HTERT RPE-1 (cell line): ENCODE measurements around the gene RNF187.

Source experiments
- in situ Hi-C: fragments of 300-500 bp; cut with MboI; formaldehyde crosslinking; loops from 4 replicates; pipeline ENCODE4 v1.14.3; 2020; ENCODE audit warnings: low sequenced_read_pairs

Gene RNF187

GRCh38 chr1:228543396-228543795, 56.2 kb downstream of the RNF187 start:
- in situ Hi-C loops: no loop called here

DNA sequence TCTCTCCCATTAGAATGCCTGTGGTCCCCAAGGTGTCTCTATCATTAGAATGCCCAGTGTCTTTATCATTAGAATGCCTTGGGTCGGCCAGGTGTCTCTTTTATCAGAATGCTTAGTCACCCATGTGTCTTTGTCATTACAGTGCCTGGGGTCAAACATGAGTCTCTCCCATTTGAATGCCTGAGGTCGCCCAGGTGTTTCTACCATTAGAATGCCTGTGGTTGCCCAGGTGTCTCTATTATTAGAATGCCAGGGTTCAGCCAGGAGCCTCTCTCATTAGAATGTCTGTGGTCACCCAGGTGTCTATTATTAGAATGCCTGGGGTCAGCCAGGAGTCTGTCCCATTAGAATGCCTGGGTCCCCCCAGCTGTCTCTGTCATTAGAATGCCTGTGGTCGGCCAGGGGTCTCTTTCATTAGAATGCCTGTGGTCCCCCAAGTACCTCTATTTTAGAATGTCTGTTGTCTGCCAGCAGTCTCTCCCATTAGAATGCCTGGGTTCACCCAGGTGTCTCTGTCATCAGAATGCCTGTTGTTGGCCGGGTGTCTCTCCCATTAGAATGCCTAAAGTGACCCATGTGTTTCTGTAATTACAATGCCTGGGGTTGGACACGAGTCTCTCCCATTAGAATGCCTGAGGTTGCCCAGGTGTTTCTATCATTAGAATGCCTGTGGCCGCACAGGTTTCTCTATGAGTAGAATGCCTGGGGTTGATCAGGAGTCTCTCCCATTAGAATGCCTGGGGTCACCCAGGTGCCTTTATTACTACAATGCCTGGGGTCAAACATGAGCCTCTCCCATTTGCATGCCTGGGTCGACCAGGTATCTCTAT, 57.1 kb downstream of the RNF187 start:
- in situ Hi-C loops: no loop called here

DNA sequence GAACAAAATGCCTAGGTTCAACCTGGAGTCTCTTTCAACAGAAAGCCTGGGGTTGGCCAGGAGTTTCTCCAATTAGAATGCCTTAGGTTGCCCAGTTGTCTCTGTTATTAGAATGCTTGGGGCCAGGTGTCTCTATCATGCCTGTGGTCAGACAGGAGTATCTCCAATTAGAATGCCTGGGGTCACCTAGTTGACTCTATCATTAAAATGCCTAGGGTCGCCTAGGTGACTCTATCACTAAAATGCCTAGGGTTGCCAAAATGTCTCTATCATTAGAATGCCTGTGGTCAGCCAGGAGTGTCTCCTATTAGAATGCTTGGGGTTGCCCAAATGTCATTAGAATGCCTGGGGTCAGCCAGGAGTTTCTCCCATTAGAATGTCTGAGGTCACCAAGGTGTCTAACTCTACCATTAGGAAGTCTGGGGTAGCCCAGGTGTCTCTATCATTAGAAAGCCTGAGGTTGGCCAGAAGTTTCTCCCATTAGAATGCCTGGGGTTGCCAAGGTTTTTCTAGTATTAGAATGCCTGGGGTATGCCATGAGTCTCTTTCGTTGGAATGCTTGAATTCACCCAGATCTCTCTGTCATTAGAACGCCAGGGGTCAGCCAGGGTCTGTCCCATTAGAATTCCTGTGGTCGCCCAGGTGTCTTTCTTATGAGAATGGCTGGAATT, 57.9 kb downstream of the RNF187 start:
- in situ Hi-C loops: no loop called here
